Hepatocyte (in vitro differentiated cells): ENCODE measurements around the gene PRSS36. TPM values are rescaled to one million over a fixed set of nuclear protein-coding genes. Genes with fewer than 3 reads are reported as not detected.

ENCODE experiments used
- DNase-seq: peaks from one replicate; pipeline ENCODE4 v3.0.0-alpha.2; 2016; ENCODE audit warnings: low spot score
- H2AFZ ChIP-seq: fragments of 200-600 bp; sonication (generic); 2 replicates; pipeline ENCODE4 v1.6.0; 2016; ENCODE audit warnings: antibody characterized with exemption, mild to moderate bottlenecking
- H3K27ac ChIP-seq: fragments of 200-600 bp; sonication (generic); 2 replicates; pipeline ENCODE4 v1.5.1; 2016; ENCODE audit warnings: mild to moderate bottlenecking
- H3K27me3 ChIP-seq: fragments of 200-600 bp; sonication (generic); 2 replicates; pipeline ENCODE4 v1.6.1; 2016
- H3K36me3 ChIP-seq: fragments of 200-600 bp; sonication (generic); replicated peaks from 2 replicates; pipeline ENCODE4 v1.5.1; 2016; ENCODE audit warnings: low read depth; ENCODE audit not compliant: insufficient read depth
- H3K4me1 ChIP-seq: fragments of 200-600 bp; sonication (generic); 2 replicates; pipeline ENCODE4 v1.5.1; 2016; ENCODE audit warnings: mild to moderate bottlenecking, moderate library complexity; ENCODE audit not compliant: insufficient read depth
- H3K4me2 ChIP-seq: fragments of 200-600 bp; sonication (generic); 2 replicates; pipeline ENCODE4 v1.6.0; 2016
- H3K4me3 ChIP-seq: fragments of 200-600 bp; sonication (generic); 2 replicates; pipeline ENCODE4 v1.5.1; 2016; ENCODE audit warnings: mild to moderate bottlenecking
- H3K79me2 ChIP-seq: fragments of 200-600 bp; sonication (generic); 2 replicates; pipeline ENCODE4 v1.6.0; 2017; ENCODE audit warnings: mild to moderate bottlenecking
- H3K9me2 ChIP-seq: fragments of 200-600 bp; sonication (generic); replicated peaks from 2 replicates; pipeline ENCODE4 v1.6.0; 2017; ENCODE audit warnings: mild to moderate bottlenecking; ENCODE audit not compliant: insufficient read depth
- H3K9me3 ChIP-seq: fragments of 200-600 bp; sonication (generic); 2 replicates; pipeline ENCODE4 v1.5.1; 2016; ENCODE audit warnings: low read depth, mild to moderate bottlenecking
- H4K20me1 ChIP-seq: fragments of 200-600 bp; sonication (generic); 2 replicates; pipeline ENCODE4 v1.6.0; 2016; ENCODE audit warnings: mild to moderate bottlenecking; ENCODE audit not compliant: insufficient read depth, poor library complexity, severe bottlenecking
- EZH2 ChIP-seq: fragments of 200-600 bp; sonication (generic); IDR thresholded peaks from 2 replicates; pipeline ENCODE4 v1.6.1; 2016; ENCODE audit warnings: antibody characterized with exemption, mild to moderate bottlenecking, borderline replicate concordance
- EZH2phosphoT487 ChIP-seq: fragments of 200-600 bp; sonication (generic); IDR thresholded peaks from one replicate; pipeline ENCODE4 v1.6.1; 2018; ENCODE audit warnings: antibody characterized with exemption, mild to moderate bottlenecking, low read depth, moderate library complexity; ENCODE audit not compliant: unreplicated experiment, severe bottlenecking
- WGBS: methylation state at CpG from one replicate; pipeline ENCODE4 v1.1.6; 2016; ENCODE audit warnings: low lambda C conversion rate; ENCODE audit errors: missing lambda C conversion rate; 5-methylcytosine and 5-hydroxymethylcytosine counted together
- polyA plus RNA-seq: library from polyadenylated mRNA; unstranded; fragments of >200 nt; fragmentation: Nextera tagmentation; extraction: Ambion mirVana; gene quantifications from 2 replicates; pipeline ENCODE4 v1.2.1, GENCODE V29; 2016
- total RNA-seq: library from RNA; depleted of rRNA; stranded (reverse); fragments of >200 nt; gene quantifications from 2 replicates; pipeline ENCODE4 v1.2.3, GENCODE V29; 2014
- TF ChIP-seq, protein P1 (sequence below): fragments of 200-600 bp; sonication (generic); IDR thresholded peaks from 2 replicates; pipeline ENCODE4 v1.5.1; 2016; ENCODE audit warnings: antibody characterized with exemption, mild to moderate bottlenecking; ENCODE audit not compliant: poor library complexity

Gene PRSS36
- total and polyA plus RNA-seq, 2 experiments from 2014 or later, result 0.63 to 1.4 TPM

DNA sequence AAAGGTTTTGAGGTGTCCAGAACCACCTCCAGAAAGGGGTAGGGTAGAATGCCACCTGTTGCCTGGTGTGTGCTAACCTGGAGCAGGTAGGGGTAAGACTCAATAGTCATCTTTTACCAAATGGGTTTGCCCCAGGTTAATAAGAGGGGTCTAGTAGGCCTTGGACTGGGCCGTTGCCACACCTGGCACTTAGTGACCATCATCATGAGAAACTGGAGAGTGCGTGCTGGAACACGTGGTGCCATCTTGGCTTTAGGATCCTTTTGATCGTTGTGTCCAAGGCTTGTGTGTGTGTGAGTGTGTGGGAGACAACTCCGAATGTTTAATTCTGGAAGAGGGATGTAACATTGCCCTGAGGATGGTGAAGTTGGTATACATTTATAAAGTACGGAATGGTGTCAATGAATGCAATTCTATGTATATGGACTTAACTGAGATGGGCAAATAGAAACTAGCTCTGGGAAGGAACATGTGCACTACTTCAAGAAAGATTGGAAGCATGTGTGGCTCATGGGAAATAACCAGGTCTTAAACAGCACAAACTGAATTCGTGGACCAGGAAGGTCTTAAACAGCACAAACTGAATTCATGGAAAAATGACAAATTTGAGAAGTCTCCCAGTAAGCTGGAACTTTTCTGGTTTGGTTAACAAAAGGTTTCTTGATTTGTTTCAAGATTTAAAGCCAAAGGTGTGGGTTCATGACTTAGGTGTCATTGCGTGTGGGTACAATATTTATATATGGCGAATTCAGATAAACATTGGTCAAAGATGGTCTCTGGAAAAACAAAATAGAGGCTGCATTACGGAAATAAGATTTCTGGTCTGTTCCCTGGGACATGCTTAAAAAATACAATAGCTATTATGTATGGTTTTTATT, 37.3 kb upstream of the PRSS36 start:
- H3K9me2 ChIP-seq, result no peaks in the 10 kb centered on the region
- 96% methylated on average over 10 of the region's 10 CpGs for whole genome bisulfite sequencing
- TF ChIP-seq, protein P1, sequence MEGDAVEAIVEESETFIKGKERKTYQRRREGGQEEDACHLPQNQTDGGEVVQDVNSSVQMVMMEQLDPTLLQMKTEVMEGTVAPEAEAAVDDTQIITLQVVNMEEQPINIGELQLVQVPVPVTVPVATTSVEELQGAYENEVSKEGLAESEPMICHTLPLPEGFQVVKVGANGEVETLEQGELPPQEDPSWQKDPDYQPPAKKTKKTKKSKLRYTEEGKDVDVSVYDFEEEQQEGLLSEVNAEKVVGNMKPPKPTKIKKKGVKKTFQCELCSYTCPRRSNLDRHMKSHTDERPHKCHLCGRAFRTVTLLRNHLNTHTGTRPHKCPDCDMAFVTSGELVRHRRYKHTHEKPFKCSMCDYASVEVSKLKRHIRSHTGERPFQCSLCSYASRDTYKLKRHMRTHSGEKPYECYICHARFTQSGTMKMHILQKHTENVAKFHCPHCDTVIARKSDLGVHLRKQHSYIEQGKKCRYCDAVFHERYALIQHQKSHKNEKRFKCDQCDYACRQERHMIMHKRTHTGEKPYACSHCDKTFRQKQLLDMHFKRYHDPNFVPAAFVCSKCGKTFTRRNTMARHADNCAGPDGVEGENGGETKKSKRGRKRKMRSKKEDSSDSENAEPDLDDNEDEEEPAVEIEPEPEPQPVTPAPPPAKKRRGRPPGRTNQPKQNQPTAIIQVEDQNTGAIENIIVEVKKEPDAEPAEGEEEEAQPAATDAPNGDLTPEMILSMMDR, result no peak
- TF ChIP-seq EZH2phosphoT487, result no peak
- TF ChIP-seq EZH2, result no peak
- H3K36me3 ChIP-seq, result peaks cover 8% of the 10 kb centered on the region
- H3K27me3 ChIP-seq, result no peaks in the 10 kb centered on the region
- no peak overlapping the region for H3K27ac ChIP-seq
- no peak overlapping the region for H3K4me3 ChIP-seq
- H2AFZ ChIP-seq, result no peak overlapping the region
- H3K79me2 ChIP-seq, result peaks cover 85% of the 10 kb centered on the region
- no peak overlapping the region for H3K4me2 ChIP-seq
- DNase-seq, result no peak
- no peaks in the 10 kb centered on the region for H3K9me3 ChIP-seq
- peaks cover 11% of the 10 kb centered on the region for H3K4me1 ChIP-seq
- peaks cover 96% of the 10 kb centered on the region for H4K20me1 ChIP-seq

DNA sequence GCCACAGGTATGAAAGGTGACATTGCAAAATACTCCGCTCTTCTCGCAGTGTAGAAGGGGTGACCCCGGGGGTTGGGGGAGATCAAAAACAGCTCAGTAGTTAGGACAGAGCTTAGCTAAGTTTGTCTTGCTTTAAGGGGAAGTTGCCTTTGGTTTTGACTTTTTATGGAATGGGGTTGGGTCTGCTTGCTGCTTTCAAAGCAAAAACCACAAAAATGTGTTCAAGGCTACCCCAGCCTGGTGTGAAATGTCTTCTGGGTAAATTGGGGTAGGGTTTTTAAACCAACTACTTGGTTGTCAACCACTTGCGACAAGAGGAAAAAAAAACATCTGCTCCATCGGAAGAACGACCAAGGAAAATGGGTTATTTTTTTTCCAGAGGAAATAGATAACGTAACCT, 36.3 kb upstream of the PRSS36 start:
- Histone ChIP-seq H3K4me3 (no peak overlapping the region), H2AFZ (no peak overlapping the region), H3K9me3 (no peaks in the 10 kb centered on the region), H4K20me1 (peaks cover 96% of the 10 kb centered on the region), H3K4me1 (peaks cover 18% of the 10 kb centered on the region), H3K79me2 (peaks cover 94% of the 10 kb centered on the region), H3K27me3 (no peaks in the 10 kb centered on the region), H3K36me3 (peaks cover 8% of the 10 kb centered on the region), H3K9me2 (no peaks in the 10 kb centered on the region), H3K4me2 (no peak overlapping the region), H3K27ac (no peak overlapping the region)
- TF ChIP-seq EZH2phosphoT487 (no peak), EZH2 (no peak)
- TF ChIP-seq, protein P1, result no peak
- no peak for DNase-seq
- WGBS, result 88% methylated on average over 7 of the region's 7 CpGs

DNA sequence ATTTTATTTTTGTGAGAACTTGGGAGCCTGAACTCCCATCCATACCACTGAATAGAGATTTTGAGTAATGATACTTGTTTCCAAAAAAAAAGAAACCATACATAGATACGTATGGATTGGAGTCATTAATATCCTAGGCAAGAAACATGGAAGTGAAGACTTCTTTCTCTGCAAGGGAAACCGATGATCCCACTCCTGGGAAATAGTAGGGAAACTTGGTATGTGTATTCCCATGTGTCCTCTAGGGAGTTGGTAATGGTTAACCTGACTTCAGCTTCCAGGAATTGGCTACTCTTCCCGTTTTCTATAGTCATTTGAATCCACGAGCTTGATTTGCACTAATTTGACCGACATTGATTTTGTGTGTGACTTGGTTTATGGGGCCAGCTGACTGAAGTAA, 35.5 kb upstream of the PRSS36 start:
- peaks cover 97% of the 10 kb centered on the region for H4K20me1 ChIP-seq
- WGBS, result 78% methylated on average over 5 of the region's 5 CpGs
- H3K27ac ChIP-seq, result no peak overlapping the region

More for the DNA sequence above, 35.5 kb upstream of the PRSS36 start:
- Histone ChIP-seq H3K9me2 (no peaks in the 10 kb centered on the region), H3K4me3 (no peak overlapping the region), H3K27me3 (no peaks in the 10 kb centered on the region), H3K79me2 (peaks cover 96% of the 10 kb centered on the region), H3K36me3 (peaks cover 5% of the 10 kb centered on the region), H2AFZ (no peak overlapping the region), H3K9me3 (no peaks in the 10 kb centered on the region), H3K4me2 (no peak overlapping the region), H3K4me1 (peaks cover 18% of the 10 kb centered on the region)
- no peak for DNase-seq
- TF ChIP-seq, protein P1, result no peak
- TF ChIP-seq EZH2 (no peak), EZH2phosphoT487 (no peak)
